ENCODE data around the gene PCSK2. TPM values are rescaled to one million over a fixed set of nuclear protein-coding genes. Genes with fewer than 3 reads are reported as not detected.

PCSK2 gene
- total RNA-seq (0.05 TPM), polyA plus RNA-seq (0.18 TPM)
- long read RNA-seq, donor 1 = 0 reads
- long read RNA-seq, donor 2 = 0 reads
- long read RNA-seq, donor 3 = 0 reads
- long read RNA-seq, donor 4 = 0 reads
- long read RNA-seq, donor 5 = 0 reads
- long read RNA-seq, donor 6 = 0 reads
- long read RNA-seq, donor 7 = 0 reads
- long read RNA-seq, donor 8 = 0 reads
- long read RNA-seq, donor 9 = 0 reads
- long read RNA-seq, donor 10 = 0 reads

GRCh38 chr20:17226410-17227218 is at the start of gene PCSK2:
Gene PCSK2, plus strand, starts transcription at chr20:17227040. Its CDS starts 266 bp downstream, at chr20:17227306.
- WGBS = 4% methylated on average over 53 of the region's 53 CpGs

GRCh38 chr20:17177341-17177740 is 49.5 kb upstream of the PCSK2 start:
- Histone ChIP-seq H3K27me3 (ENCODE audit: control insufficient read depth in 2 of 2, insufficient read depth in 1 of 2, low read length in 1 of 2) (no peaks in the 10 kb centered on the region), H3K4me3 (ENCODE audit: low read length in 2 of 2) (no peak overlapping the region), H3K27ac (ENCODE audit: low read depth in 1 of 2, low read length in 1 of 2) (no peak overlapping the region), H3K9me3 (ENCODE audit: control insufficient read depth in 2 of 2, insufficient read depth in 1 of 2, low read length in 1 of 2) (no peaks in the 10 kb centered on the region), H3K36me3 (ENCODE audit: control insufficient read depth in 2 of 2, insufficient read depth in 2 of 2, low read length in 1 of 2) (no peaks in the 10 kb centered on the region), H3K4me1 (ENCODE audit: control insufficient read depth in 2 of 2, insufficient read depth in 2 of 2, low read length in 2 of 2) (no peaks in the 10 kb centered on the region)
- WGBS = 78% methylated on average over 5 of the region's 5 CpGs
- no peak for DNase-seq (ENCODE audit: low read depth in 6 of 9, low spot score in 9 of 9)

More at GRCh38 chr20:17226410-17227218, at the start of gene PCSK2:
- Histone ChIP-seq H3K36me3 (ENCODE audit: control insufficient read depth in 2 of 2, insufficient read depth in 2 of 2, low read length in 1 of 2) (no peaks in the 10 kb centered on the region), H3K9me3 (ENCODE audit: control insufficient read depth in 2 of 2, insufficient read depth in 1 of 2, low read length in 1 of 2) (no peaks in the 10 kb centered on the region), H3K4me3 (ENCODE audit: low read length in 2 of 2) (no peak within 1 kb of the TSS), H3K27ac (ENCODE audit: low read depth in 1 of 2, low read length in 1 of 2) (no peak within 1 kb of the TSS), H3K27me3 (ENCODE audit: control insufficient read depth in 2 of 2, insufficient read depth in 1 of 2, low read length in 1 of 2) (peaks cover 46 to 53% of the 10 kb centered on the region in 2 donors), H3K4me1 (ENCODE audit: control insufficient read depth in 2 of 2, insufficient read depth in 2 of 2, low read length in 2 of 2) (no peaks in the 10 kb centered on the region)
- DNase-seq (ENCODE audit: low read depth in 6 of 9, low spot score in 9 of 9) = peak in 3 of 9 donors; percentile 2 to 16 (median 11)

GRCh38 chr20:17179840-17180239 is 47.0 kb upstream of the PCSK2 start:
- Histone ChIP-seq H3K27me3 (ENCODE audit: control insufficient read depth in 2 of 2, insufficient read depth in 1 of 2, low read length in 1 of 2) (no peaks in the 10 kb centered on the region), H3K4me1 (ENCODE audit: control insufficient read depth in 2 of 2, insufficient read depth in 2 of 2, low read length in 2 of 2) (no peaks in the 10 kb centered on the region), H3K36me3 (ENCODE audit: control insufficient read depth in 2 of 2, insufficient read depth in 2 of 2, low read length in 1 of 2) (no peaks in the 10 kb centered on the region), H3K9me3 (ENCODE audit: control insufficient read depth in 2 of 2, insufficient read depth in 1 of 2, low read length in 1 of 2) (no peaks in the 10 kb centered on the region), H3K27ac (ENCODE audit: low read depth in 1 of 2, low read length in 1 of 2) (no peak overlapping the region), H3K4me3 (ENCODE audit: low read length in 2 of 2) (no peak overlapping the region)
- WGBS = 77% methylated on average over 4 of the region's 4 CpGs
- no peak for DNase-seq (ENCODE audit: low read depth in 6 of 9, low spot score in 9 of 9)

GRCh38 chr20:17189976-17190695 is 36.7 kb upstream of the PCSK2 start:
- Histone ChIP-seq H3K9me3 (ENCODE audit: control insufficient read depth in 2 of 2, insufficient read depth in 1 of 2, low read length in 1 of 2) (no peaks in the 10 kb centered on the region), H3K27me3 (ENCODE audit: control insufficient read depth in 2 of 2, insufficient read depth in 1 of 2, low read length in 1 of 2) (no peaks in the 10 kb centered on the region), H3K36me3 (ENCODE audit: control insufficient read depth in 2 of 2, insufficient read depth in 2 of 2, low read length in 1 of 2) (no peaks in the 10 kb centered on the region), H3K27ac (ENCODE audit: low read depth in 1 of 2, low read length in 1 of 2) (no peak overlapping the region), H3K4me1 (ENCODE audit: control insufficient read depth in 2 of 2, insufficient read depth in 2 of 2, low read length in 2 of 2) (no peaks in the 10 kb centered on the region), H3K4me3 (ENCODE audit: low read length in 2 of 2) (no peak overlapping the region)
- no peak for DNase-seq (ENCODE audit: low read depth in 6 of 9, low spot score in 9 of 9)
- WGBS = 75% methylated on average over 6 of the region's 6 CpGs

- H3K4me3 ChIP-seq (ENCODE audit: low read length in 2 of 2) = no peak overlapping the region
- H3K9me3 ChIP-seq (ENCODE audit: control insufficient read depth in 2 of 2, insufficient read depth in 1 of 2, low read length in 1 of 2) = no peaks in the 10 kb centered on the region
- no peaks in the 10 kb centered on the region for H3K4me1 ChIP-seq (ENCODE audit: control insufficient read depth in 2 of 2, insufficient read depth in 2 of 2, low read length in 2 of 2)
- no peaks in the 10 kb centered on the region for H3K27me3 ChIP-seq (ENCODE audit: control insufficient read depth in 2 of 2, insufficient read depth in 1 of 2, low read length in 1 of 2)
- H3K27ac ChIP-seq (ENCODE audit: low read depth in 1 of 2, low read length in 1 of 2) = no peak overlapping the region
- no peaks in the 10 kb centered on the region for H3K36me3 ChIP-seq (ENCODE audit: control insufficient read depth in 2 of 2, insufficient read depth in 2 of 2, low read length in 1 of 2)
- no peak for DNase-seq (ENCODE audit: low read depth in 6 of 9, low spot score in 9 of 9)
- WGBS = 82% methylated on average over 2 of the region's 2 CpGs
Observed at GRCh38 chr20:17197041-17197440, 29.8 kb upstream of the PCSK2 start.

GRCh38 chr20:17202030-17202429 is 24.8 kb upstream of the PCSK2 start:
- H3K9me3 ChIP-seq (ENCODE audit: control insufficient read depth in 2 of 2, insufficient read depth in 1 of 2, low read length in 1 of 2) = no peaks in the 10 kb centered on the region
- H3K4me3 ChIP-seq (ENCODE audit: low read length in 2 of 2) = no peak overlapping the region
- DNase-seq (ENCODE audit: low read depth in 6 of 9, low spot score in 9 of 9) = no peak
- 69% methylated on average over 2 of the region's 2 CpGs for WGBS
- peaks cover 0 to 3% of the 10 kb centered on the region in 2 donors for H3K27me3 ChIP-seq (ENCODE audit: control insufficient read depth in 2 of 2, insufficient read depth in 1 of 2, low read length in 1 of 2)
- H3K27ac ChIP-seq (ENCODE audit: low read depth in 1 of 2, low read length in 1 of 2) = no peak overlapping the region
- no peaks in the 10 kb centered on the region for H3K36me3 ChIP-seq (ENCODE audit: control insufficient read depth in 2 of 2, insufficient read depth in 2 of 2, low read length in 1 of 2)
- no peaks in the 10 kb centered on the region for H3K4me1 ChIP-seq (ENCODE audit: control insufficient read depth in 2 of 2, insufficient read depth in 2 of 2, low read length in 2 of 2)

GRCh38 chr20:17202673-17203072 is 24.2 kb upstream of the PCSK2 start:
- Histone ChIP-seq H3K36me3 (ENCODE audit: control insufficient read depth in 2 of 2, insufficient read depth in 2 of 2, low read length in 1 of 2) (no peaks in the 10 kb centered on the region), H3K4me3 (ENCODE audit: low read length in 2 of 2) (no peak overlapping the region), H3K9me3 (ENCODE audit: control insufficient read depth in 2 of 2, insufficient read depth in 1 of 2, low read length in 1 of 2) (no peaks in the 10 kb centered on the region), H3K27me3 (ENCODE audit: control insufficient read depth in 2 of 2, insufficient read depth in 1 of 2, low read length in 1 of 2) (peaks cover 0 to 3% of the 10 kb centered on the region in 2 donors), H3K4me1 (ENCODE audit: control insufficient read depth in 2 of 2, insufficient read depth in 2 of 2, low read length in 2 of 2) (no peaks in the 10 kb centered on the region), H3K27ac (ENCODE audit: low read depth in 1 of 2, low read length in 1 of 2) (no peak overlapping the region)
- no peak for DNase-seq (ENCODE audit: low read depth in 6 of 9, low spot score in 9 of 9)
- 28% methylated on average over 8 of the region's 8 CpGs for WGBS

- Histone ChIP-seq H3K4me3 (ENCODE audit: low read length in 2 of 2) (no peak overlapping the region), H3K9me3 (ENCODE audit: control insufficient read depth in 2 of 2, insufficient read depth in 1 of 2, low read length in 1 of 2) (no peaks in the 10 kb centered on the region), H3K27ac (ENCODE audit: low read depth in 1 of 2, low read length in 1 of 2) (no peak overlapping the region), H3K27me3 (ENCODE audit: control insufficient read depth in 2 of 2, insufficient read depth in 1 of 2, low read length in 1 of 2) (peaks cover 0 to 3% of the 10 kb centered on the region in 2 donors), H3K4me1 (ENCODE audit: control insufficient read depth in 2 of 2, insufficient read depth in 2 of 2, low read length in 2 of 2) (no peaks in the 10 kb centered on the region), H3K36me3 (ENCODE audit: control insufficient read depth in 2 of 2, insufficient read depth in 2 of 2, low read length in 1 of 2) (no peaks in the 10 kb centered on the region)
- no peak for DNase-seq (ENCODE audit: low read depth in 6 of 9, low spot score in 9 of 9)
- 89% methylated on average over 7 of the region's 7 CpGs for WGBS
Observed at GRCh38 chr20:17205084-17205813, 21.6 kb upstream of the PCSK2 start.
